HG03460 (cell line): ENCODE results near the gene RFK.
"Not testable (repeated sequence)": the region's sequence is repeated elsewhere in the genome, so short reads cannot be mapped to it uniquely, and the experiment has no call there.

Source experiments
- ATAC-seq: cut with Tn5 transposase; IDR thresholded peaks from one replicate; pipeline ENCODE4 v1.9.1; 2021; ENCODE audit not compliant: unreplicated experiment

Gene RFK

GRCh38 chr9:76394195-76394959, at the start of gene RFK:
RFK (minus strand) TSS chr9:76394426; CDS start chr9:76394171, 255 bp downstream.
- peak; percentile 70 for ATAC-seq

DNA sequence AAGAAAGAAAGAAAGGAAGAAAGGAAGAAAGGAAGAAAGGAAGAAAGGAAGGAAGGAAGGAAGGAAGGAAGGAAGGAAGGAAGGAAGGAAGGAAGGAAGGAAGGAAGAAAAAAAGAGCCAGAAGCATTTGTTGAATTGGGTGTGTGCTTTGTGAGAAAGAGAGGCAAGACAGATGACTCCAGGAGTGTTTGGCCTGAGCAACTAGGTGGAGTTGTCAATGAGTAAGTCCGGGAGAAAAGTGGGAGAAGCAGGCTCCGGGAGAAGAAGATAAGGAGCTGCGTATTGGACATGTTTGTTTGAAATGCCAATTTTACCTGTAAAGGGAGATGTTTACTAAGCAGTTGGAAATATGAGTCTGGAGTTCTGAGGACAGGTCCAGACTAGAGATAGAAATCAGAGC, 49.7 kb upstream of the RFK start:
- no peak for ATAC-seq

- peak; percentile 52 for ATAC-seq
Observed at GRCh38 chr9:76441551-76442322, 47.5 kb upstream of the RFK start.

DNA sequence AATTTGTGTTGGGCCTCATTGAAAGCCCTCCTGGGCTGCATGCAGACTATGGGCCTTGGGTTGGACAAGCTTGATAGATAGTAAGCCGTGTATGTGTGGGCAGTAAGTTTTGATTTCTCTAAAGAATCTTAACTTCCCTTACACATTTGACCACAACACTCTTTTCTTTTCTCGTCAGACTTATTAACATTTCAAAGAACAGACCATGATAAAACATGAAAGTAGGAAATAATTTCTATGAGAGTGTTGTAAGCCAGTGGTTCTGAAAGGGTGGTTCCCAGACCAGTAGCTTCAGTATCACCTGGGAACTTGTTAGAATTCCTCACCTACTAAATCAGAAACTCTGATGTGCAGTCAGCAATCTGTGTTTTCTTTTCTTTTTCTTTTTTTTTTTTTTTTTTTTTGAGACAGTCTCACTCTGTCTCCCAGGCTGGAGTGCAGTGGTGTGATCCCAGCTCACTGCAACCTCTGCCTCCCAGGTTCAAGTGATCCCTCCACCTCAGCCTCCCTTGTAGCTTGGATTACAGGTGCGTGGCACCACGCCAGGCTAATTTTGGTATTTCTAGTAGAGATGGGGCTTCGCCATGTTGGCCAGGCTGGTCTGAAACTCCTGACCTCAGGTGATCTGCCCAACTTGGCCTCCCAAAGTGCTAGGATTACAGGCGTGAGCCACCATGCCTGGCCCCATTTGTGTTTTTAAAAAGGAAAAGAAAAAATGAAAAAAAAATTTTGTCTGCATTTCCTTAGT, 44.8 kb upstream of the RFK start:
- ATAC-seq, result peak; percentile 70

GRCh38 chr9:76437017-76437699, 42.9 kb upstream of the RFK start:
- ATAC-seq, result not testable (repeated sequence)

DNA sequence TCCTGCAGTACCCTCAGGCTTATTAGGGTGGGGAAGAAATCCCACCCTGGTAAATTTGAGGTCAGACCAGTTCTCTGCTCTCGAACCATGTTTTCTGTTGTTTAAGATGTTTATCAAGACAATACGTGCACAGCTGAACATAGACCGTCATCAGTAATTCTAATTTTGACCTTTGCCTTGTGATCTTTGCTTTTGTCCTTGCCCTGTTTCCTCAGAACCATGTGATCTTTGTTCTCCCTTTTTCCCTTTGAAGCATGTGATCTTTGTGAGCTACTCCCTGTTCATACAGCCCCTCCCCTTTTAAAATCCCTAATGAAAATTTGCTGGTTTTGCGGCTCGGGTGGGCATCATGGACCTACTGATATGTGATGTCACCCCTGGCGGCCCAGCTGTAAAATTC, 40.7 kb upstream of the RFK start:
- not testable (repeated sequence) for ATAC-seq

DNA sequence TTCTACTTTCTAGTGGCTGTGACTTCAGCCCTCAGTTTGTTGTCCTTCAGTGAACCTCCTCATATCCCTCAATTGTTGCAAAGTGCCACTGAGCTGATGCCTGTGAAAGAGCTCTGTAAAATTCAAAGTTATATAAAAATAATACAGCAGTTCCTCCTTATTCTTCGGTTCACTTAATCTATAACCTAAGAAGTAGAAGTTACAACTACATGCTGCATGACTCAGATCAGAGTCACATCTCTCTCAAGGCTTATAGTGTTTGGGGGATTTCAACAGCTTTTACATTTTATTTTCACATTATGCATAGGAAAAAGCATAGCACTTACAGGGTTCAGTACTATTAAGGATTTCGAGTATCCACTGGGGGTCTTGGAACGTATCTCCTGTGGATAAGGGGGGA, 39.6 kb upstream of the RFK start:
- ATAC-seq, result no peak

GRCh38 chr9:76433406-76433805, 39.2 kb upstream of the RFK start:
- ATAC-seq, result no peak

DNA sequence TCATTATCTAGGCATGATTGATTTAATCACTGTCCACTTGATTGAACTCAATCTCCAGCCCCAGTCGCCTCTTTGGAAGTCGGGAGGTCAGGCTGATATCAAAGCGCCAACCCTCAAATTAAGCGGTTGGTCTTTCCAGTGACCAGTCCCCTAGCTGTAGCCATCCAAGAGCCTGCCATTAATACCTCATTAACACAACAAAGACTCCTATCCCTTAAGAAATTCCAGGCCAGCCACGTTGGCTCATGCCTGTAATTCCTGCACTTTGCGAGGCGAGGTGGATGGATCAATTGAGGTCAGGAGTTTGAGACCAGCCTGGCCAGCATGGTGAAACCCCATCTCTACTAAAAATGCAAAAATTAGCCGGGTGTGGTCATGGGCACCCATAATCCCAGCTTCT, 37.4 kb upstream of the RFK start:
- no peak for ATAC-seq

DNA sequence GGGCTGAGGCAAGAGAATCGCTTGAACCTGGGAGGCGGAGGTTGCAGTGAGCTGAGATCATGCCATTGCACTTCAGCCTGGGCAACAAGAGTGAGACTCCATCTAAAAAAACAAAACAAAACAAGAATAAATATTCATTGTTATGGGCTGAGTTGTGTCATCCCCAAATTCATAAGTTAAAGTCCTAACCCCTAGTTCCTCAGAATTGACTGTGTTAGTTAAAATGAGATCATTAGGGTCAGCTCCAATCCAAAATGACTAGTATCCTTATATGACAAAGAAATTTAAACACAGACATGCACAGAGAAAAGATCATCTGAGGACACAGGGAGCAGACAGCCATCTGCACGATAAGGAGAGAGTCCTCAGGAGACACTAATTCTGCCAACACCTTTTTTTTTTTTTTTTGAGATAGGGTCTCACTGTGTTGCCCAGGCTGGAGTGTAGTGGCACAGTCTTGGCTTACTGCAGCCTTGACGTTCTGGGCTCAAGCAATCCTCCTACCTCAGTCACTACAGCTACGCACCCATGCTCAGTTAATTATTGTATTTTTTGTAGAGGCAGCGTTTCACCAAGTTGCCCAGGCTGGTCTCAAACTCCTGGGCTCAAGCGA, 32.7 kb upstream of the RFK start:
- no peak for ATAC-seq

DNA sequence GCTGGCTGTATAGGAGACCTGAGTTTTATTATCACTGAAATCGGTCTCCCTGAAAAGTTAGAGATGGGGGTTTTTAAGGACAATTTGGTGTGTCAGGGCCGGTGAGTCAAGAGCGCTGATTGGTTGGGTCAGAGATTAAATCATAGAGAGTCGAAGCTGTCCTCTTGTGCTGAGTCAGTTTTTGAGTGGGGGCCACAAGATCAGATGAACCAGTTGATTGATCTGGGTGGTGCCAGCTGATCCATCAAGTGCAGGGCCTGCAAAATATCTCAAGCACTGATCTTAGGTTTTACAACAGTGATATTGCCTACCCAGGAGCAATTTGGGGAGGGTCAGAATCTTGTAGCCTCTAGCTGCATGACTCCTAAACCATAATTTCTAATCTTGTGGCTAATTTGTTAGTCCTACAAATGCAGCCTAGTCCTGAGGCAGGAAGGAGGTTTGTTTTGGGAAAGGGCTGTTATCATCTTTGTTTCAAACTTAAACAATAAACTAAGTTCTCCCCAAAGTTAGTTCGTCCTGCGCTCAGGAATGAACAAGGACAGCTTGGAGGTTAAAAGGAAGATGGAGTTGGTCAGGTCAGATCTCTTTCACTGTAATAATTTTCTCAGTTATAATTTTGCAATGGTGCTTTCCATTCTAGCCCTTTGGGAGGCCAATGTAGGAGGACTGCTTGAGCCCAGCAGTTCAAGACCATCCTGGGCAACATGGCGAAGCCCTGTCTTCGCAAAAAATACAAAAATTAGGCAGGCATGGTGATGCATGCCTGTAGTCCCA, 31.6 kb upstream of the RFK start:
- ATAC-seq, result no peak

- no peak for ATAC-seq
Observed at GRCh38 chr9:76424491-76424890, 30.3 kb upstream of the RFK start.

GRCh38 chr9:76423216-76424177, 29.3 kb upstream of the RFK start:
- ATAC-seq, result no peak

GRCh38 chr9:76419782-76420380, 25.7 kb upstream of the RFK start:
- ATAC-seq, result no peak

- no peak for ATAC-seq
Observed at GRCh38 chr9:76417394-76417793, 23.2 kb upstream of the RFK start.

DNA sequence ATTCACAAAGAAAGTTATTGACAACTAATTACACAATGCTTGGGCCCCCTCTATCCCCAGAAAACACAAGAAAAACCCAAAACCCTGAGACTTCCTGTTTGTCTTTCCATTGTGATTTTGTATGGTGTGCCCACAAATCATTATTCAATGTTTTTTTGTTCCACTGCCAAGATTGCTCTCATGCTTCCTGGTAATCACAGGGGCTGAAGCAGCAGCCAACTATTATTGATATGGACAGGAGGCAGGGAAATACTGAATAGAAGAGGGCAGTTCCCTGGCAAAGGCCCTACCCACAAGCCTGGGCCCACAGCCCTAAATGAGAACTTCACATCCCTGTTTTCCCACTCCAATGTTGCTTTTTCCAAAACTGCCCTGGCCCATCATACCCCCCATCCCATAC, 21.5 kb upstream of the RFK start:
- ATAC-seq, result no peak

DNA sequence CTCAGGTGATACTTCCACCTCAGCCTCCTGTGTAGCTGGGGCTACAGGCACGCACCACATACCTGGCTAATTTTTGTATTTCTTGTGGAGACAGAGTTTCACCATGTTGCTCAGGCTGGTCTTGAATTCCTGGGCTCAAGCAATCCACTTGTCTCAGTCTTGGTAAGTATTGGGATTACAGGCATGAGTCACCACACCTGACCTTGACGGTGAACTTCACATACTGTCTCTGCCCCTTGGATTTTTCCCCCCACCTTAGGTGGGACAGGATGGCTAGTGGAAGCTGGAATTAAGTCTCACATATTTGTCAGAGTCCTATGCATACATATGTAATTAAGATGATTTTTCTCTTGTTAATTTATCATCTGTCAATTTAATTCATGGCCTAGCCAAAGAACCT, 20.9 kb upstream of the RFK start:
- no peak for ATAC-seq

GRCh38 chr9:76414661-76415060, 20.4 kb upstream of the RFK start:
- peak; percentile 77 for ATAC-seq
